Left ventricle myocardium inferior (tissue), 1 donor: Measurements from ENCODE around the gene OPRM1. TPM values are rescaled to one million over a fixed set of nuclear protein-coding genes. Genes with fewer than 3 reads are reported as not detected.

Experiments
- DNase-seq: peaks from one replicate; pipeline ENCODE4 v3.0.0-alpha.2; 2020
- H3K27ac ChIP-seq: fragments of 200-600 bp; replicated peaks from 2 replicates; pipeline ENCODE4 v1.8.0; 2021
- H3K27me3 ChIP-seq: fragments of 200-600 bp; 2 replicates; pipeline ENCODE4 v1.8.0; 2021; ENCODE audit warnings: low read depth
- H3K36me3 ChIP-seq: fragments of 200-600 bp; 2 replicates; pipeline ENCODE4 v1.8.0; 2021
- H3K4me1 ChIP-seq: fragments of 200-600 bp; 2 replicates; pipeline ENCODE4 v1.8.0; 2021
- H3K4me3 ChIP-seq: fragments of 200-600 bp; 2 replicates; pipeline ENCODE4 v1.8.0; 2021; ENCODE audit warnings: mild to moderate bottlenecking, moderate library complexity
- H3K9me3 ChIP-seq: fragments of 200-600 bp; replicated peaks from 2 replicates; pipeline ENCODE4 v1.8.0; 2021
- CTCF ChIP-seq: fragments of 200-600 bp; IDR thresholded peaks from 2 replicates; pipeline ENCODE4 v1.8.0; 2021; ENCODE audit warnings: antibody characterized with exemption, mild to moderate bottlenecking, borderline replicate concordance
- intact Hi-C: fragments of 100-400 bp; cut with micrococcal nuclease; formaldehyde crosslinking; loops from one replicate; pipeline ENCODE4 v1.11.0; 2022
- long read RNA-seq: library from polyadenylated mRNA; unstranded; transcript quantifications from one replicate; pipeline ENCODE4 v2.0.0, GENCODE V29; 2021
- total RNA-seq: library from RNA; stranded (reverse); fragmentation: NEBNext Ultra II Directional; extraction: Animal tissue kit (Norgen Biotek cat#: 25700); gene quantifications from one replicate; pipeline ENCODE4 v1.2.1, GENCODE V29; 2021
- donor health status: DM: no; HTN: yes; CAD: no; lungs with severe emphysema.

The OPRM1 gene
- total RNA-seq, result not detected
- long read RNA-seq, result 0 reads

- intact Hi-C loops, result no loop called here
- Histone ChIP-seq H3K27ac (no peak within 1 kb of the TSS), H3K4me1 (no peaks in the 10 kb centered on the region), H3K4me3 (no peak within 1 kb of the TSS), H3K36me3 (no peaks in the 10 kb centered on the region), H3K27me3 (peaks cover 24% of the 10 kb centered on the region), H3K9me3 (no peaks in the 10 kb centered on the region)
- TF ChIP-seq CTCF, result no peak
- DNase-seq, result peak; percentile 16
These were observed at the start of gene OPRM1 for GRCh38 chr6:154039231-154039842. Gene OPRM1, plus strand, starts transcription at chr6:154039240. Its CDS starts 305 bp downstream, at chr6:154039545.

GRCh38 chr6:153989989-153990388 is 49.1 kb upstream of the OPRM1 start:
- no peak overlapping the region for H3K27ac ChIP-seq
- no peaks in the 10 kb centered on the region for H3K4me1 ChIP-seq
- no peaks in the 10 kb centered on the region for H3K36me3 ChIP-seq
- intact Hi-C loops, result no loop called here
- no peaks in the 10 kb centered on the region for H3K9me3 ChIP-seq
- H3K27me3 ChIP-seq, result no peaks in the 10 kb centered on the region
- no peak for TF ChIP-seq CTCF
- no peak overlapping the region for H3K4me3 ChIP-seq
- no peak for DNase-seq

GRCh38 chr6:153994004-153994403 is 45.0 kb upstream of the OPRM1 start:
- no peak for DNase-seq
- no peak for TF ChIP-seq CTCF
- Histone ChIP-seq H3K36me3 (no peaks in the 10 kb centered on the region), H3K27me3 (no peaks in the 10 kb centered on the region), H3K4me3 (no peak overlapping the region), H3K27ac (no peak overlapping the region), H3K4me1 (no peaks in the 10 kb centered on the region), H3K9me3 (no peaks in the 10 kb centered on the region)
- intact Hi-C loops, result no loop called here

GRCh38 chr6:153994811-153995210 is 44.2 kb upstream of the OPRM1 start:
- H3K9me3 ChIP-seq, result no peaks in the 10 kb centered on the region
- no peak for DNase-seq
- no peaks in the 10 kb centered on the region for H3K27me3 ChIP-seq
- intact Hi-C loops, result no loop called here
- H3K36me3 ChIP-seq, result no peaks in the 10 kb centered on the region
- H3K4me3 ChIP-seq, result no peak overlapping the region
- no peaks in the 10 kb centered on the region for H3K4me1 ChIP-seq
- H3K27ac ChIP-seq, result no peak overlapping the region
- no peak for TF ChIP-seq CTCF

- H3K36me3 ChIP-seq, result no peaks in the 10 kb centered on the region
- no peak for DNase-seq
- no peak overlapping the region for H3K4me3 ChIP-seq
- intact Hi-C loops, result no loop called here
- H3K27me3 ChIP-seq, result peaks cover 6% of the 10 kb centered on the region
- no peak overlapping the region for H3K27ac ChIP-seq
- H3K4me1 ChIP-seq, result no peaks in the 10 kb centered on the region
- no peaks in the 10 kb centered on the region for H3K9me3 ChIP-seq
- no peak for TF ChIP-seq CTCF
These were observed 41.8 kb upstream of the OPRM1 start for GRCh38 chr6:153997221-153997620.
